ENCODE results near the gene ACE.

ACE gene

GRCh38 chr17:63514477-63514876, 37.6 kb downstream of the ACE start:
- POLR2A ChIA-PET: interaction anchor here (1.1 kb wide), 1 partner anchor 11 kb away, joined by 3 read pairs; no protein-coding TSS in a partner anchor
- CTCF ChIA-PET: interaction anchor here (1.4 kb wide), 1 partner anchor 89 kb away, joined by 3 read pairs; no protein-coding TSS in a partner anchor
- DNase-seq (ENCODE audit: extremely low spot score): no peak
- TF ChIP-seq L3MBTL2 (conservative IDR thresholded peaks at IDR 0.05): no peak
- TF ChIP-seq BHLHE40 (IDR thresholded peaks at IDR 0.05; ENCODE audit: borderline replicate concordance): no peak
- TF ChIP-seq PKNOX1 (IDR thresholded peaks at IDR 0.05): no peak
- no peak for TF ChIP-seq SP1 (IDR thresholded peaks at IDR 0.05)
- TF ChIP-seq LEF1 (IDR thresholded peaks at IDR 0.05; ENCODE audit: borderline replicate concordance): no peak
- no peak for TF ChIP-seq FOXM1 (IDR thresholded peaks at IDR 0.05; ENCODE audit: borderline replicate concordance)
- no peak for TF ChIP-seq HDGF (IDR thresholded peaks at IDR 0.05; ENCODE audit: borderline replicate concordance)
- no peak for TF ChIP-seq ZNF384 (IDR thresholded peaks at IDR 0.05)
- TF ChIP-seq FOXK2 (IDR thresholded peaks at IDR 0.05): no peak
- no peak for TF ChIP-seq FOXA1 (IDR thresholded peaks at IDR 0.05)
- TF ChIP-seq ARNT (IDR thresholded peaks at IDR 0.05): no peak
- TF ChIP-seq SUZ12 (IDR thresholded peaks at IDR 0.05): no peak
- no peak for TF ChIP-seq ELF4 (IDR thresholded peaks at IDR 0.05)

- TF ChIP-seq PKNOX1 (IDR thresholded peaks at IDR 0.05) (no peak), ARNT (IDR thresholded peaks at IDR 0.05) (no peak), TARDBP (IDR thresholded peaks at IDR 0.05) (no peak), CTBP1 (IDR thresholded peaks at IDR 0.05; ENCODE audit: borderline replicate concordance) (no peak), HDGF (IDR thresholded peaks at IDR 0.05; ENCODE audit: borderline replicate concordance) (no peak), FOXM1 (IDR thresholded peaks at IDR 0.05; ENCODE audit: borderline replicate concordance) (no peak)
- POLR2A ChIA-PET: no interaction called here
- DNase-seq (ENCODE audit: extremely low spot score): no peak
- CTCF ChIA-PET: interaction anchor here (1.4 kb wide), 1 partner anchor 89 kb away, joined by 3 read pairs; no protein-coding TSS in a partner anchor
Measured at GRCh38 chr17:63514974-63515373, 38.1 kb downstream of the ACE start.

GRCh38 chr17:63515426-63515825, 38.6 kb downstream of the ACE start:
- CTCF ChIA-PET: interaction anchor here (1.4 kb wide), 1 partner anchor 90 kb away, joined by 3 read pairs; no protein-coding TSS in a partner anchor
- DNase-seq (ENCODE audit: extremely low spot score): no peak
- TF ChIP-seq ZNF384 (IDR thresholded peaks at IDR 0.05) (no peak), PKNOX1 (IDR thresholded peaks at IDR 0.05) (no peak), BHLHE40 (IDR thresholded peaks at IDR 0.05; ENCODE audit: borderline replicate concordance) (no peak), CTBP1 (IDR thresholded peaks at IDR 0.05; ENCODE audit: borderline replicate concordance) (no peak), FOXA1 (IDR thresholded peaks at IDR 0.05) (no peak)
- POLR2A ChIA-PET: no interaction called here

GRCh38 chr17:63516910-63517824, 40.3 kb downstream of the ACE start:
- DNase-seq (ENCODE audit: extremely low spot score): no peak
- TF ChIP-seq PKNOX1 (IDR thresholded peaks at IDR 0.05) (no peak), FOXA1 (IDR thresholded peaks at IDR 0.05) (no peak), TARDBP (IDR thresholded peaks at IDR 0.05) (no peak), SP1 (IDR thresholded peaks at IDR 0.05) (no peak), ARNT (IDR thresholded peaks at IDR 0.05) (no peak), ZNF384 (IDR thresholded peaks at IDR 0.05) (no peak), ELF4 (IDR thresholded peaks at IDR 0.05) (no peak)
- ChIA-PET POLR2A (no interaction called here), CTCF (no interaction called here)

- ChIA-PET CTCF (no interaction called here), POLR2A (no interaction called here)
- TF ChIP-seq NFRKB (IDR thresholded peaks at IDR 0.05): no peak
- no peak for TF ChIP-seq ELF4 (IDR thresholded peaks at IDR 0.05)
- no peak for DNase-seq (ENCODE audit: extremely low spot score)
Measured at GRCh38 chr17:63517825-63518534, 41.1 kb downstream of the ACE start.

Measured in HEK293T (cell line).